IPS-NIHi11 (cell line): ENCODE data around the gene CEP68.
"Not testable (repeated sequence)": the region's sequence is repeated elsewhere in the genome, so short reads cannot be mapped to it uniquely, and the experiment has no call there.

Experiments used
- DNase-seq: peaks from one replicate; pipeline ENCODE4 v3.0.0; 2012; ENCODE audit warnings: mixed read lengths, low spot score

CEP68 gene

GRCh38 chr2:65129826-65130663 is 73.8 kb downstream of the CEP68 start, which contains the start of gene RAB1A:
RAB1A (minus strand) TSS chr2:65130106; CDS start chr2:65129915, 191 bp downstream.
- peak; percentile 96 for DNase-seq

- DNase-seq: no peak
Observed at GRCh38 chr2:65130664-65131175, 74.5 kb downstream of the CEP68 start.

- DNase-seq: not testable (repeated sequence)
Observed at GRCh38 chr2:65132930-65133329, 76.7 kb downstream of the CEP68 start.

GRCh38 chr2:65133626-65134025 is 77.4 kb downstream of the CEP68 start:
- no peak for DNase-seq

GRCh38 chr2:65134158-65134557 is 77.9 kb downstream of the CEP68 start:
- no peak for DNase-seq

GRCh38 chr2:65136253-65136652 is 80.0 kb downstream of the CEP68 start:
- DNase-seq: no peak
